NCI-H69 (cell line): ENCODE results near the gene CD99L2.

Experiments used
- DNase-seq: peaks from one replicate; lab custom pipeline; 2025; lab: John Stamatoyannopoulos, UW

CD99L2 gene

GRCh38 chrX:150781677-150782076 lies 116.8 kb downstream of the CD99L2 start:
- no peak for DNase-seq

GRCh38 chrX:150779385-150779784 lies 119.1 kb downstream of the CD99L2 start:
- no peak for DNase-seq

GRCh38 chrX:150777328-150777992 lies 121.0 kb downstream of the CD99L2 start:
- no peak for DNase-seq

GRCh38 chrX:150775569-150776350 lies 122.7 kb downstream of the CD99L2 start:
- no peak for DNase-seq

GRCh38 chrX:150774798-150775568 lies 123.5 kb downstream of the CD99L2 start:
- DNase-seq, result peak; percentile 2

GRCh38 chrX:150773634-150774033 lies 124.8 kb downstream of the CD99L2 start:
- DNase-seq, result no peak

- DNase-seq, result no peak
Measured at GRCh38 chrX:150773117-150773516, 125.4 kb downstream of the CD99L2 start.

- DNase-seq, result peak; percentile 61
Measured at GRCh38 chrX:150772150-150772970, 126.1 kb downstream of the CD99L2 start.

GRCh38 chrX:150771116-150771515 lies 127.4 kb downstream of the CD99L2 start:
- peak; percentile 23 for DNase-seq

- DNase-seq, result no peak
Measured at GRCh38 chrX:150770623-150771022, 127.8 kb downstream of the CD99L2 start.

- DNase-seq, result no peak
Measured at GRCh38 chrX:150769408-150769807, 129.1 kb downstream of the CD99L2 start.

- DNase-seq, result no peak
Measured at GRCh38 chrX:150768580-150769190, 129.8 kb downstream of the CD99L2 start.

GRCh38 chrX:150768132-150768485 lies 130.4 kb downstream of the CD99L2 start:
- DNase-seq, result no peak

- no peak for DNase-seq
Measured at GRCh38 chrX:150767475-150768131, 130.9 kb downstream of the CD99L2 start.

- no peak for DNase-seq
Measured at GRCh38 chrX:150767045-150767395, 131.4 kb downstream of the CD99L2 start.

- DNase-seq, result peak; percentile 1
Measured at GRCh38 chrX:150766351-150767044, 132.0 kb downstream of the CD99L2 start.

- DNase-seq, result no peak
Measured at GRCh38 chrX:150765782-150766350, 132.6 kb downstream of the CD99L2 start.

- DNase-seq, result no peak
Measured at GRCh38 chrX:150765237-150765636, 133.2 kb downstream of the CD99L2 start.

GRCh38 chrX:150763810-150764209 lies 134.7 kb downstream of the CD99L2 start:
- DNase-seq, result no peak

- DNase-seq, result no peak
Measured at GRCh38 chrX:150763303-150763797, 135.1 kb downstream of the CD99L2 start.
